ENCODE results near the gene RDH14.
A peak's percentile ranks its signal among the peaks of the same experiment; 100 is the strongest.

RDH14 gene

GRCh38 chr2:18588802-18589201 lies 28.3 kb upstream of the RDH14 start:
- no peak overlapping the region for H3K27ac Mint-ChIP-seq
- peaks cover 2% of the 10 kb centered on the region for H3K4me1 Mint-ChIP-seq
- no peaks in the 10 kb centered on the region for H3K36me3 Mint-ChIP-seq
- H3K27me3 Mint-ChIP-seq = no peaks in the 10 kb centered on the region
- no peak for DNase-seq
- H3K9me3 Mint-ChIP-seq = peaks cover 2% of the 10 kb centered on the region
- H3K4me3 Mint-ChIP-seq = no peak overlapping the region
- CTCF ChIA-PET = no interaction called here

GRCh38 chr2:18588049-18588448 lies 27.6 kb upstream of the RDH14 start:
- Mint-ChIP-seq H3K36me3 (no peaks in the 10 kb centered on the region), H3K27ac (no peak overlapping the region), H3K27me3 (no peaks in the 10 kb centered on the region), H3K4me1 (peaks cover 2% of the 10 kb centered on the region), H3K9me3 (peaks cover 2% of the 10 kb centered on the region), H3K4me3 (no peak overlapping the region)
- CTCF ChIA-PET = no interaction called here
- DNase-seq = no peak

GRCh38 chr2:18585526-18585925 lies 25.1 kb upstream of the RDH14 start:
- H3K27me3 Mint-ChIP-seq = no peaks in the 10 kb centered on the region
- H3K4me1 Mint-ChIP-seq = peaks cover 2% of the 10 kb centered on the region
- CTCF ChIA-PET = no interaction called here
- H3K9me3 Mint-ChIP-seq = no peaks in the 10 kb centered on the region
- H3K27ac Mint-ChIP-seq = no peak overlapping the region
- H3K36me3 Mint-ChIP-seq = no peaks in the 10 kb centered on the region
- H3K4me3 Mint-ChIP-seq = no peak overlapping the region
- DNase-seq = no peak

- H3K36me3 Mint-ChIP-seq = no peaks in the 10 kb centered on the region
- no peak for DNase-seq
- peaks cover 2% of the 10 kb centered on the region for H3K4me1 Mint-ChIP-seq
- H3K9me3 Mint-ChIP-seq = no peaks in the 10 kb centered on the region
- CTCF ChIA-PET = no interaction called here
- H3K4me3 Mint-ChIP-seq = no peak overlapping the region
- H3K27me3 Mint-ChIP-seq = no peaks in the 10 kb centered on the region
- no peak overlapping the region for H3K27ac Mint-ChIP-seq
Measured at GRCh38 chr2:18584608-18584954, 24.1 kb upstream of the RDH14 start.

- CTCF ChIA-PET = no interaction called here
- no peaks in the 10 kb centered on the region for H3K36me3 Mint-ChIP-seq
- no peaks in the 10 kb centered on the region for H3K9me3 Mint-ChIP-seq
- peaks cover 2% of the 10 kb centered on the region for H3K4me1 Mint-ChIP-seq
- no peak overlapping the region for H3K4me3 Mint-ChIP-seq
- H3K27ac Mint-ChIP-seq = no peak overlapping the region
- no peaks in the 10 kb centered on the region for H3K27me3 Mint-ChIP-seq
- DNase-seq = no peak
Measured at GRCh38 chr2:18583905-18584607, 23.6 kb upstream of the RDH14 start.

GRCh38 chr2:18580606-18581005 lies 20.2 kb upstream of the RDH14 start:
- Mint-ChIP-seq H3K27ac (no peak overlapping the region), H3K9me3 (peaks cover 1% of the 10 kb centered on the region), H3K4me1 (no peaks in the 10 kb centered on the region), H3K36me3 (peaks cover 4% of the 10 kb centered on the region), H3K27me3 (no peaks in the 10 kb centered on the region), H3K4me3 (no peak overlapping the region)
- no peak for DNase-seq
- CTCF ChIA-PET = no interaction called here

GRCh38 chr2:18578033-18578432 lies 17.6 kb upstream of the RDH14 start:
- H3K4me3 Mint-ChIP-seq = no peak overlapping the region
- no peaks in the 10 kb centered on the region for H3K4me1 Mint-ChIP-seq
- H3K27ac Mint-ChIP-seq = no peak overlapping the region
- H3K9me3 Mint-ChIP-seq = peaks cover 1% of the 10 kb centered on the region
- no peak for DNase-seq
- no peaks in the 10 kb centered on the region for H3K27me3 Mint-ChIP-seq
- CTCF ChIA-PET = no interaction called here
- H3K36me3 Mint-ChIP-seq = peaks cover 6% of the 10 kb centered on the region

- H3K27ac Mint-ChIP-seq = no peak overlapping the region
- CTCF ChIA-PET = no interaction called here
Measured at GRCh38 chr2:18566145-18566769, 5.8 kb upstream of the RDH14 start.

GRCh38 chr2:18560797-18561085 lies 288 bp upstream of the RDH14 start:
- peaks cover 6% of the 10 kb centered on the region for H3K9me3 Mint-ChIP-seq
- H3K27ac Mint-ChIP-seq = peak overlapping the region; percentile 95
- peaks cover 23% of the 10 kb centered on the region for H3K36me3 Mint-ChIP-seq
- peaks cover 38% of the 10 kb centered on the region for H3K4me1 Mint-ChIP-seq
- CTCF ChIA-PET = no interaction called here
- DNase-seq = no peak
- peak overlapping the region; percentile 90 for H3K4me3 Mint-ChIP-seq
- no peaks in the 10 kb centered on the region for H3K27me3 Mint-ChIP-seq

More at GRCh38 chr2:18566145-18566769, 5.8 kb upstream of the RDH14 start:
- no peak overlapping the region for H3K4me3 Mint-ChIP-seq
- H3K36me3 Mint-ChIP-seq = peaks cover 14% of the 10 kb centered on the region
- H3K9me3 Mint-ChIP-seq = peaks cover 6% of the 10 kb centered on the region
- DNase-seq = no peak
- H3K27me3 Mint-ChIP-seq = no peaks in the 10 kb centered on the region
- peaks cover 5% of the 10 kb centered on the region for H3K4me1 Mint-ChIP-seq

- no peaks in the 10 kb centered on the region for H3K27me3 Mint-ChIP-seq
- H3K27ac Mint-ChIP-seq = peak overlapping the region; percentile 97
- H3K4me3 Mint-ChIP-seq = peak overlapping the region; percentile 90
- CTCF ChIA-PET = interaction anchor here (2.9 kb wide), 1 partner anchor 39 kb away, joined by 9 read pairs; no protein-coding TSS in a partner anchor
- peaks cover 26% of the 10 kb centered on the region for H3K36me3 Mint-ChIP-seq
- peaks cover 38% of the 10 kb centered on the region for H3K4me1 Mint-ChIP-seq
- H3K9me3 Mint-ChIP-seq = peaks cover 2% of the 10 kb centered on the region
- no peak for DNase-seq
Measured at GRCh38 chr2:18559531-18560030, 872 bp downstream of the RDH14 start.

- no peak overlapping the region for H3K4me3 Mint-ChIP-seq
- H3K27me3 Mint-ChIP-seq = no peaks in the 10 kb centered on the region
- CTCF ChIA-PET = interaction anchor here (2.9 kb wide), 1 partner anchor 37 kb away, joined by 9 read pairs; no protein-coding TSS in a partner anchor
- peaks cover 27% of the 10 kb centered on the region for H3K36me3 Mint-ChIP-seq
- H3K4me1 Mint-ChIP-seq = peaks cover 38% of the 10 kb centered on the region
- no peak for DNase-seq
- H3K27ac Mint-ChIP-seq = no peak overlapping the region
- no peaks in the 10 kb centered on the region for H3K9me3 Mint-ChIP-seq
Measured at GRCh38 chr2:18558458-18558857, 2.0 kb downstream of the RDH14 start.

GRCh38 chr2:18557121-18557520 lies 3.3 kb downstream of the RDH14 start:
- H3K27me3 Mint-ChIP-seq = no peaks in the 10 kb centered on the region
- peaks cover 38% of the 10 kb centered on the region for H3K4me1 Mint-ChIP-seq
- peaks cover 24% of the 10 kb centered on the region for H3K36me3 Mint-ChIP-seq
- CTCF ChIA-PET = no interaction called here
- no peak overlapping the region for H3K4me3 Mint-ChIP-seq
- no peaks in the 10 kb centered on the region for H3K9me3 Mint-ChIP-seq
- DNase-seq = no peak
- no peak overlapping the region for H3K27ac Mint-ChIP-seq

GRCh38 chr2:18552351-18553077 lies 7.9 kb downstream of the RDH14 start:
- H3K4me1 Mint-ChIP-seq = peaks cover 4% of the 10 kb centered on the region
- H3K27ac Mint-ChIP-seq = no peak overlapping the region
- H3K9me3 Mint-ChIP-seq = no peaks in the 10 kb centered on the region
- no peaks in the 10 kb centered on the region for H3K27me3 Mint-ChIP-seq
- no peak overlapping the region for H3K4me3 Mint-ChIP-seq
- peaks cover 20% of the 10 kb centered on the region for H3K36me3 Mint-ChIP-seq
- no peak for DNase-seq
- CTCF ChIA-PET = interaction anchor here (0.6 to 1.1 kb wide), 2 partner anchors 9 to 31 kb away, joined by 3 read pairs; no protein-coding TSS in a partner anchor

GRCh38 chr2:18551623-18552022 lies 8.8 kb downstream of the RDH14 start:
- peaks cover 5% of the 10 kb centered on the region for H3K4me1 Mint-ChIP-seq
- CTCF ChIA-PET = interaction anchor here (0.7 kb wide), 1 partner anchor 1314 kb away, joined by 3 read pairs; no protein-coding TSS in a partner anchor
- no peak overlapping the region for H3K4me3 Mint-ChIP-seq
- H3K9me3 Mint-ChIP-seq = no peaks in the 10 kb centered on the region
- no peaks in the 10 kb centered on the region for H3K27me3 Mint-ChIP-seq
- peaks cover 15% of the 10 kb centered on the region for H3K36me3 Mint-ChIP-seq
- no peak overlapping the region for H3K27ac Mint-ChIP-seq
- no peak for DNase-seq
